Measurements from ENCODE around the gene LIN7A. TPM values are rescaled to one million over a fixed set of nuclear protein-coding genes. Genes with fewer than 3 reads are reported as not detected.

Gene LIN7A
- polyA plus RNA-seq, 4 donors, result 0.27 to 9.0 (median 0.62) TPM

GRCh38 chr12:80912901-80913770 lies 24.6 kb downstream of the LIN7A start:
- 77 to 85% (median 79%) methylated on average over 13 of the region's 13 CpGs for whole genome bisulfite sequencing, 3 donors
- DNase-seq, result no peak

GRCh38 chr12:80909370-80909769 lies 28.4 kb downstream of the LIN7A start:
- FAIRE-seq (no peak), DNase-seq (no peak)
- Histone ChIP-seq H3K27me3 (ENCODE audit: control insufficient read depth in 3 of 3, insufficient read depth in 3 of 3, low read length in 3 of 3) (no peaks in the 10 kb centered on the region), H3K9me3 (ENCODE audit: control insufficient read depth in 2 of 2, insufficient read depth in 1 of 2, low read depth in 1 of 2, low read length in 1 of 2) (no peaks in the 10 kb centered on the region), H3K27ac (ENCODE audit: low read depth in 1 of 3, low read length in 2 of 3) (no peak overlapping the region), H3K36me3 (ENCODE audit: control insufficient read depth in 3 of 3, insufficient read depth in 2 of 3, low read depth in 1 of 3, low read length in 3 of 3) (no peaks in the 10 kb centered on the region), H3K4me3 (ENCODE audit: low read depth in 1 of 3, low read length in 3 of 3) (no peak overlapping the region), H3K4me1 (ENCODE audit: control insufficient read depth in 3 of 3, insufficient read depth in 2 of 3, low read depth in 1 of 3, low read length in 2 of 3) (no peaks in the 10 kb centered on the region)
- 81 to 87% (median 81%) methylated on average over 6 of the region's 6 CpGs for WGBS, 3 donors

More at GRCh38 chr12:80912901-80913770, 24.6 kb downstream of the LIN7A start:
- Histone ChIP-seq H3K27ac (ENCODE audit: low read depth in 1 of 3, low read length in 2 of 3) (no peak overlapping the region), H3K27me3 (ENCODE audit: control insufficient read depth in 3 of 3, insufficient read depth in 3 of 3, low read length in 3 of 3) (no peaks in the 10 kb centered on the region), H3K36me3 (ENCODE audit: control insufficient read depth in 3 of 3, insufficient read depth in 2 of 3, low read depth in 1 of 3, low read length in 3 of 3) (no peaks in the 10 kb centered on the region), H3K4me1 (ENCODE audit: control insufficient read depth in 3 of 3, insufficient read depth in 2 of 3, low read depth in 1 of 3, low read length in 2 of 3) (no peaks in the 10 kb centered on the region), H3K9me3 (ENCODE audit: control insufficient read depth in 2 of 2, insufficient read depth in 1 of 2, low read depth in 1 of 2, low read length in 1 of 2) (no peaks in the 10 kb centered on the region), H3K4me3 (ENCODE audit: low read depth in 1 of 3, low read length in 3 of 3) (no peak overlapping the region)
- FAIRE-seq, result no peak

GRCh38 chr12:80902711-80903110 lies 35.0 kb downstream of the LIN7A start:
- Histone ChIP-seq H3K27me3 (ENCODE audit: control insufficient read depth in 3 of 3, insufficient read depth in 3 of 3, low read length in 3 of 3) (no peaks in the 10 kb centered on the region), H3K9me3 (ENCODE audit: control insufficient read depth in 2 of 2, insufficient read depth in 1 of 2, low read depth in 1 of 2, low read length in 1 of 2) (no peaks in the 10 kb centered on the region)

GRCh38 chr12:80901661-80902060 lies 36.1 kb downstream of the LIN7A start:
- FAIRE-seq, result no peak

More at GRCh38 chr12:80902711-80903110, 35.0 kb downstream of the LIN7A start:
- Histone ChIP-seq H3K4me1 (ENCODE audit: control insufficient read depth in 3 of 3, insufficient read depth in 2 of 3, low read depth in 1 of 3, low read length in 2 of 3) (no peaks in the 10 kb centered on the region), H3K4me3 (ENCODE audit: low read depth in 1 of 3, low read length in 3 of 3) (no peak overlapping the region), H3K27ac (ENCODE audit: low read depth in 1 of 3, low read length in 2 of 3) (no peak overlapping the region), H3K36me3 (ENCODE audit: control insufficient read depth in 3 of 3, insufficient read depth in 2 of 3, low read depth in 1 of 3, low read length in 3 of 3) (no peaks in the 10 kb centered on the region)
- FAIRE-seq (no peak), DNase-seq (no peak)

GRCh38 chr12:80895240-80895639 lies 42.5 kb downstream of the LIN7A start:
- no peaks in the 10 kb centered on the region for H3K9me3 ChIP-seq (ENCODE audit: control insufficient read depth in 2 of 2, insufficient read depth in 1 of 2, low read depth in 1 of 2, low read length in 1 of 2)
- H3K36me3 ChIP-seq (ENCODE audit: control insufficient read depth in 3 of 3, insufficient read depth in 2 of 3, low read depth in 1 of 3, low read length in 3 of 3), result no peaks in the 10 kb centered on the region
- no peak overlapping the region for H3K27ac ChIP-seq (ENCODE audit: low read depth in 1 of 3, low read length in 2 of 3)
- no peaks in the 10 kb centered on the region for H3K27me3 ChIP-seq (ENCODE audit: control insufficient read depth in 3 of 3, insufficient read depth in 3 of 3, low read length in 3 of 3)
- WGBS, 3 donors, result 81 to 84% (median 83%) methylated on average over 3 of the region's 3 CpGs
- FAIRE-seq (no peak), DNase-seq (no peak)
- H3K4me1 ChIP-seq (ENCODE audit: control insufficient read depth in 3 of 3, insufficient read depth in 2 of 3, low read depth in 1 of 3, low read length in 2 of 3), result no peaks in the 10 kb centered on the region
- no peak overlapping the region for H3K4me3 ChIP-seq (ENCODE audit: low read depth in 1 of 3, low read length in 3 of 3)

More at GRCh38 chr12:80901661-80902060, 36.1 kb downstream of the LIN7A start:
- Histone ChIP-seq H3K36me3 (ENCODE audit: control insufficient read depth in 3 of 3, insufficient read depth in 2 of 3, low read depth in 1 of 3, low read length in 3 of 3) (no peaks in the 10 kb centered on the region), H3K27ac (ENCODE audit: low read depth in 1 of 3, low read length in 2 of 3) (no peak overlapping the region), H3K9me3 (ENCODE audit: control insufficient read depth in 2 of 2, insufficient read depth in 1 of 2, low read depth in 1 of 2, low read length in 1 of 2) (no peaks in the 10 kb centered on the region), H3K27me3 (ENCODE audit: control insufficient read depth in 3 of 3, insufficient read depth in 3 of 3, low read length in 3 of 3) (no peaks in the 10 kb centered on the region), H3K4me1 (ENCODE audit: control insufficient read depth in 3 of 3, insufficient read depth in 2 of 3, low read depth in 1 of 3, low read length in 2 of 3) (no peaks in the 10 kb centered on the region), H3K4me3 (ENCODE audit: low read depth in 1 of 3, low read length in 3 of 3) (no peak overlapping the region)
- 5 to 35% (median 19%) methylated on average over 1 of the region's 1 CpG for WGBS, 3 donors
- DNase-seq, result no peak

GRCh38 chr12:80894179-80894578 lies 43.6 kb downstream of the LIN7A start:
- FAIRE-seq (no peak), DNase-seq (no peak)
- H3K4me1 ChIP-seq (ENCODE audit: control insufficient read depth in 3 of 3, insufficient read depth in 2 of 3, low read depth in 1 of 3, low read length in 2 of 3), result no peaks in the 10 kb centered on the region
- H3K36me3 ChIP-seq (ENCODE audit: control insufficient read depth in 3 of 3, insufficient read depth in 2 of 3, low read depth in 1 of 3, low read length in 3 of 3), result no peaks in the 10 kb centered on the region
- H3K27me3 ChIP-seq (ENCODE audit: control insufficient read depth in 3 of 3, insufficient read depth in 3 of 3, low read length in 3 of 3), result no peaks in the 10 kb centered on the region
- no peaks in the 10 kb centered on the region for H3K9me3 ChIP-seq (ENCODE audit: control insufficient read depth in 2 of 2, insufficient read depth in 1 of 2, low read depth in 1 of 2, low read length in 1 of 2)
- H3K4me3 ChIP-seq (ENCODE audit: low read depth in 1 of 3, low read length in 3 of 3), result no peak overlapping the region
- 62 to 80% (median 78%) methylated on average over 3 of the region's 3 CpGs for WGBS, 3 donors
- H3K27ac ChIP-seq (ENCODE audit: low read depth in 1 of 3, low read length in 2 of 3), result no peak overlapping the region

GRCh38 chr12:80892597-80893445 lies 44.9 kb downstream of the LIN7A start:
- no peaks in the 10 kb centered on the region for H3K27me3 ChIP-seq (ENCODE audit: control insufficient read depth in 3 of 3, insufficient read depth in 3 of 3, low read length in 3 of 3)
- FAIRE-seq, result no peak
- no peak for DNase-seq

GRCh38 chr12:80884651-80885050 lies 53.1 kb downstream of the LIN7A start:
- FAIRE-seq, result no peak

More at GRCh38 chr12:80892597-80893445, 44.9 kb downstream of the LIN7A start:
- Histone ChIP-seq H3K4me1 (ENCODE audit: control insufficient read depth in 3 of 3, insufficient read depth in 2 of 3, low read depth in 1 of 3, low read length in 2 of 3) (no peaks in the 10 kb centered on the region), H3K9me3 (ENCODE audit: control insufficient read depth in 2 of 2, insufficient read depth in 1 of 2, low read depth in 1 of 2, low read length in 1 of 2) (no peaks in the 10 kb centered on the region), H3K27ac (ENCODE audit: low read depth in 1 of 3, low read length in 2 of 3) (no peak overlapping the region), H3K36me3 (ENCODE audit: control insufficient read depth in 3 of 3, insufficient read depth in 2 of 3, low read depth in 1 of 3, low read length in 3 of 3) (no peaks in the 10 kb centered on the region), H3K4me3 (ENCODE audit: low read depth in 1 of 3, low read length in 3 of 3) (no peak overlapping the region)
- WGBS, 3 donors, result 51 to 59% (median 55%) methylated on average over 7 of the region's 7 CpGs

More at GRCh38 chr12:80884651-80885050, 53.1 kb downstream of the LIN7A start:
- WGBS, 3 donors, result 63 to 78% (median 69%) methylated on average over 1 of the region's 1 CpG
- DNase-seq, result no peak
- Histone ChIP-seq H3K9me3 (ENCODE audit: control insufficient read depth in 2 of 2, insufficient read depth in 1 of 2, low read depth in 1 of 2, low read length in 1 of 2) (no peaks in the 10 kb centered on the region), H3K4me3 (ENCODE audit: low read depth in 1 of 3, low read length in 3 of 3) (no peak overlapping the region), H3K27me3 (ENCODE audit: control insufficient read depth in 3 of 3, insufficient read depth in 3 of 3, low read length in 3 of 3) (no peaks in the 10 kb centered on the region), H3K36me3 (ENCODE audit: control insufficient read depth in 3 of 3, insufficient read depth in 2 of 3, low read depth in 1 of 3, low read length in 3 of 3) (no peaks in the 10 kb centered on the region), H3K27ac (ENCODE audit: low read depth in 1 of 3, low read length in 2 of 3) (no peak overlapping the region), H3K4me1 (ENCODE audit: control insufficient read depth in 3 of 3, insufficient read depth in 2 of 3, low read depth in 1 of 3, low read length in 2 of 3) (no peaks in the 10 kb centered on the region)

All from small intestine (tissue), 7 donors.